ENCODE data around the gene HNRNPA3. TPM values are rescaled to one million over a fixed set of nuclear protein-coding genes. Genes with fewer than 3 reads are reported as not detected.

Gene HNRNPA3
- total and polyA plus RNA-seq, 2 of the 13 experiments (the other 11 are each of a cell fraction or from before 2014, with no cell fraction given), result 73.3 to 97.7 TPM

DNA sequence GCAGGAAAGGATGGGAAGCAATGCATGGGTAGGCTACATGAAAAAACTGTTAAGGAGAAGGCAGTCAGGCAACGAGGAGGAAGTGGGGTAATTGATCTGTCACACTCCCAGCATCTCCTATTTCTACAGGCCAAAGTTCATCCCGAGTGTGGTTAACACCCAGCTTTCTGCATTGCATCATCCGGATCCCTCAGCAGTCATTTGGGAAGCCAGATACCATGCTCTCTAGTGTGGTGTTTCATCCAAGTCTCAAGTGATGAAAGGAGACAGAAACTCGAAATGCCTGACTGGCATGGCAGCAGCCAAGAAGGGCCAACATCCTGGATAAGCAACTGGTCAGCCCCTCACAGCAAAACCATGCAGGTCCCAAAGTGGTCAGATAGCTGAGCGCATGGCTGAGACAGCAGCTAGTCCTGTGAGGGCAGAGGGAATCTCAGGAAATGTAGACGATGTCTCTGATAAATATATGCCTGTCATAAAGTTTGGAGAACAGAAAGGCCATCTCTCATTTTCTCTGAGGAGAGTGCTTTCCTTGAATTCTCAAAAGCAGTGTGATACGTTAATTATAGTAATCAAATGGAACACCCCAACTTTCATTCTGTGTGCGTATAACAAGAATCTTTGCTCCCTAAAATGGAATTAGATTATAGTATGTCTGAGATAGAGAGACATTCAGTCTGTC lies 24.8 kb upstream of the HNRNPA3 start (continued):
- TF ChIP-seq ETS1 (CRISPR knock-in tag; IDR thresholded peaks at IDR 0.05) (no peak), ZBTB4 (CRISPR knock-in tag; IDR thresholded peaks at IDR 0.05; ENCODE audit: borderline replicate concordance) (0 out of 2 replicates have a peak, but pooled peaks have one; percentile 84), MTF2 (CRISPR knock-in tag; IDR thresholded peaks at IDR 0.05; ENCODE audit: borderline replicate concordance) (no peak), ZNF841 (CRISPR knock-in tag; IDR thresholded peaks at IDR 0.05; ENCODE audit: borderline replicate concordance) (no peak), ZBTB49 (CRISPR knock-in tag; IDR thresholded peaks at IDR 0.05; ENCODE audit: borderline replicate concordance) (peak; percentile 71; the same call in 1 of the 2 replicates), EED (CRISPR knock-in tag; IDR thresholded peaks at IDR 0.05) (0 out of 2 replicates have a peak, but pooled peaks have one; percentile 52), TEF (CRISPR knock-in tag; IDR thresholded peaks at IDR 0.05) (no peak), PTBP1 (IDR thresholded peaks at IDR 0.05; ENCODE audit: low read depth, low read length, poor library complexity, severe bottlenecking) (no peak), CENPT (CRISPR knock-in tag; IDR thresholded peaks at IDR 0.05; ENCODE audit: low read depth) (no peak), NFIB (CRISPR knock-in tag; IDR thresholded peaks at IDR 0.05; ENCODE audit: borderline replicate concordance) (no peak), AGO1 (IDR thresholded peaks at IDR 0.05; ENCODE audit: low read depth, low read length, poor library complexity, severe bottlenecking) (no peak), MXI1 (IDR thresholded peaks at IDR 0.05; ENCODE audit: borderline replicate concordance, low read depth, low read length) (peak; percentile 30; the same call in 1 of the 3 replicates), GABPA (IDR thresholded peaks at IDR 0.05; ENCODE audit: low read depth, low read length) (0 out of 2 replicates have a peak, but pooled peaks have one; percentile 18), GABPA (CRISPR knock-in tag; IDR thresholded peaks at IDR 0.05; ENCODE audit: low read depth) (peak; percentile 87), CHD2 (IDR thresholded peaks at IDR 0.05; ENCODE audit: low read depth, low read length) (no peak)
- TF ChIP-seq, protein P1, sequence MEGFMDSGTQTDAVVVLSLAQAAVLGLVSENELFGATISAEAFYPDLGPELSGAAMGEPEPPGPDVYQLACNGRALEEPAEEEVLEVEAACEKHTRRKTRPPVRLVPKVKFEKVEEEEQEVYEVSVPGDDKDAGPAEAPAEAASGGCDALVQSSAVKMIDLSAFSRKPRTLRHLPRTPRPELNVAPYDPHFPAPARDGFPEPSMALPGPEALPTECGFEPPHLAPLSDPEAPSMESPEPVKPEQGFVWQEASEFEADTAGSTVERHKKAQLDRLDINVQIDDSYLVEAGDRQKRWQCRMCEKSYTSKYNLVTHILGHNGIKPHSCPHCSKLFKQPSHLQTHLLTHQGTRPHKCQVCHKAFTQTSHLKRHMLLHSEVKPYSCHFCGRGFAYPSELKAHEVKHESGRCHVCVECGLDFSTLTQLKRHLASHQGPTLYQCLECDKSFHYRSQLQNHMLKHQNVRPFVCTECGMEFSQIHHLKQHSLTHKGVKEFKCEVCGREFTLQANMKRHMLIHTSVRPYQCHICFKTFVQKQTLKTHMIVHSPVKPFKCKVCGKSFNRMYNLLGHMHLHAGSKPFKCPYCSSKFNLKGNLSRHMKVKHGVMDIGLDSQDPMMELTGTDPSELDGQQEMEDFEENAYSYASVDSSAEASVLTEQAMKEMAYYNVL (CRISPR knock-in tag; IDR thresholded peaks at IDR 0.05; ENCODE audit: borderline replicate concordance), result peak; percentile 92

All from HepG2 (cell line).